Measurements from ENCODE around the gene MINAR1.

DNA sequence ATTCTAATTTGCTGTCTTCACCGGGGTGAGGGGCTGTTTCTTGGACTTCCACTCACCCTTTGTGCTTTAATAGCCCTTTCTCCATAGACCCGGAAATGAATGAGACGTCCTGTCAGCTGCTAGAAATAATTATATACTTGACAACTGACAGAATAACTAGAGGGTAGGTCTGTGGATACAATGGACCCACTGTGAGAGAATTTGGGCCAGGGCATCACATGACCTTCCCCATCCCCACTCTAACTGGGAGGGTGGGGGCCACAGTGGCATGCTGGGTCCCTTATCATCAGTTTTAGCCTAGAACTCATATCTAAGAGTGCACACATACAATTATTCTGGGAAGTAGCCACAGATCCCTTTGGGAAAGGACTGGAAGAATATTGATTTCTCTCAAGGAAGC, 25.9 kb upstream of the MINAR1 start:
- TF ChIP-seq, protein P1, sequence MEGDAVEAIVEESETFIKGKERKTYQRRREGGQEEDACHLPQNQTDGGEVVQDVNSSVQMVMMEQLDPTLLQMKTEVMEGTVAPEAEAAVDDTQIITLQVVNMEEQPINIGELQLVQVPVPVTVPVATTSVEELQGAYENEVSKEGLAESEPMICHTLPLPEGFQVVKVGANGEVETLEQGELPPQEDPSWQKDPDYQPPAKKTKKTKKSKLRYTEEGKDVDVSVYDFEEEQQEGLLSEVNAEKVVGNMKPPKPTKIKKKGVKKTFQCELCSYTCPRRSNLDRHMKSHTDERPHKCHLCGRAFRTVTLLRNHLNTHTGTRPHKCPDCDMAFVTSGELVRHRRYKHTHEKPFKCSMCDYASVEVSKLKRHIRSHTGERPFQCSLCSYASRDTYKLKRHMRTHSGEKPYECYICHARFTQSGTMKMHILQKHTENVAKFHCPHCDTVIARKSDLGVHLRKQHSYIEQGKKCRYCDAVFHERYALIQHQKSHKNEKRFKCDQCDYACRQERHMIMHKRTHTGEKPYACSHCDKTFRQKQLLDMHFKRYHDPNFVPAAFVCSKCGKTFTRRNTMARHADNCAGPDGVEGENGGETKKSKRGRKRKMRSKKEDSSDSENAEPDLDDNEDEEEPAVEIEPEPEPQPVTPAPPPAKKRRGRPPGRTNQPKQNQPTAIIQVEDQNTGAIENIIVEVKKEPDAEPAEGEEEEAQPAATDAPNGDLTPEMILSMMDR (IDR thresholded peaks at IDR 0.05; ENCODE audit: low read length) = no peak
- TF ChIP-seq EZH2 (optimal IDR thresholded peaks at IDR 0.05; ENCODE audit: low read depth, low read length) (no peak), EZH2phosphoT487 (IDR thresholded peaks at IDR 0.05; ENCODE audit: low read length) (no peak)

Data from MM.1S (cell line).